Uterus (tissue), 4 donors: ENCODE results near the gene UPF3A. TPM values are rescaled to one million over a fixed set of nuclear protein-coding genes. Genes with fewer than 3 reads are reported as not detected.

Source experiments
- DNase-seq, 2 donors: peaks; one replicate each; pipeline ENCODE4 v3.0.0-alpha.2; 2019 to 2020
- H3K27ac ChIP-seq, 2 donors: fragments of 200-600 bp; sonication (generic); 1 replicate in 1 of 2; 2 replicates in 1 of 2; pipeline ENCODE4 v1.5.1; 2016 to 2018
- H3K27me3 ChIP-seq, 2 donors: fragments of 200-600 bp; sonication (generic); one replicate each; pipeline ENCODE4 v1.5.1; 2018 to 2019; ENCODE audit warnings: control low read depth in 1 of 2
- H3K36me3 ChIP-seq, 2 donors: fragments of 200-600 bp; sonication (generic); one replicate each; pipeline ENCODE4 v1.5.1; 2019; ENCODE audit warnings: control low read depth in 1 of 2
- H3K4me1 ChIP-seq, 2 donors: fragments of 200-600 bp; sonication (generic); one replicate each; pipeline ENCODE4 v1.5.1; 2018 to 2019; ENCODE audit warnings: control low read depth in 1 of 2
- H3K4me3 ChIP-seq, 2 donors: fragments of 200-600 bp; sonication (generic); 1 replicate in 1 of 2; 2 replicates in 1 of 2; pipeline ENCODE4 v1.5.1; 2018 to 2019; ENCODE audit warnings: mild to moderate bottlenecking in 1 of 2
- H3K9me3 ChIP-seq, 2 donors: fragments of 200-600 bp; sonication (generic); one replicate each; pipeline ENCODE4 v1.5.1; 2019; ENCODE audit warnings: control low read depth in 1 of 2
- POLR2A ChIP-seq, 2 donors: fragments of 450-650 bp; IDR thresholded peaks; one replicate each; pipeline ENCODE4 v1.6.1; 2016; ENCODE audit warnings: antibody characterized with exemption in 2 of 2, mild to moderate bottlenecking in 1 of 2, moderate library complexity in 1 of 2
- intact Hi-C: fragments of 100-400 bp; cut with DNase I; formaldehyde crosslinking; loops from one replicate; pipeline ENCODE4 v1.15.1; 2023; ENCODE audit warnings: low total_unique reads
- total RNA-seq, 4 donors: library from RNA; depleted of rRNA in 3 of 4; stranded (reverse); fragments of >200 nt in 3 of 4; gene quantifications; one replicate each; pipeline versions ENCODE4 v1.1.0 to v1.2.4, GENCODE V29; 2014 to 2023
- TF ChIP-seq, protein P1 (sequence below), 4 experiments: fragments of 200-600 bp in 2 of 4; fragments of 450-650 bp in 2 of 4; sonication (generic) in 2 of 4; IDR thresholded peaks; one replicate each; pipeline ENCODE4 v1.5.1; 2016 to 2019; ENCODE audit warnings: antibody characterized with exemption in 4 of 4, mild to moderate bottlenecking in 2 of 4, moderate library complexity in 1 of 4
- donor health status: DM: yes; HTN: yes; CAD: no.

UPF3A gene
- total RNA-seq, 4 donors from 2014 or later = 15.0 to 74.1 (median 34.9) TPM

DNA sequence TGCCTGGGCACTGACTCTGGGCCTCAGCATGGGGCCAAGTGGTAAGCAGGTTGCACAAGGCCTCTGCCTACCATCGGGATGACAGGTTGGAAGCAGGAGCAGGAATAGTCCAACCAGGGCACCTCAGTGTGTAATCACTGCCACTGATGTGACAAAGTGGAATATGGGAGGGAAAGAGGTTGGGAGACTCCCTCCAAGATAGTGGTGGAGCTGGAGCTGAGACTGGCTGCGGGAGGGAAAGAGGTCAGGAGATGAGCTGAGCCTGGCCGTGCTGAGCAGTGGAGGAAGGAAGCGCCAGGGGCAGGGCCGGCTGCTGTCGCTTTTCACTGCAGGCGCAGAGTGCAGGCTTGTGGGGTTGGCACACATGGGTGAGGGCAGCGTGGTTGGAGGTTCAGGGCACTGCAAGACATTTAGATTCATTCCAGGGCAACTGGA, 6.8 kb downstream of the UPF3A start:
- no peak for DNase-seq
- Histone ChIP-seq H3K27me3 (no peaks in the 10 kb centered on the region), H3K4me1 (no peaks in the 10 kb centered on the region), H3K4me3 (no peak overlapping the region), H3K27ac (no peak overlapping the region), H3K36me3 (no peaks in the 10 kb centered on the region), H3K9me3 (no peaks in the 10 kb centered on the region)
- TF ChIP-seq, protein P1, sequence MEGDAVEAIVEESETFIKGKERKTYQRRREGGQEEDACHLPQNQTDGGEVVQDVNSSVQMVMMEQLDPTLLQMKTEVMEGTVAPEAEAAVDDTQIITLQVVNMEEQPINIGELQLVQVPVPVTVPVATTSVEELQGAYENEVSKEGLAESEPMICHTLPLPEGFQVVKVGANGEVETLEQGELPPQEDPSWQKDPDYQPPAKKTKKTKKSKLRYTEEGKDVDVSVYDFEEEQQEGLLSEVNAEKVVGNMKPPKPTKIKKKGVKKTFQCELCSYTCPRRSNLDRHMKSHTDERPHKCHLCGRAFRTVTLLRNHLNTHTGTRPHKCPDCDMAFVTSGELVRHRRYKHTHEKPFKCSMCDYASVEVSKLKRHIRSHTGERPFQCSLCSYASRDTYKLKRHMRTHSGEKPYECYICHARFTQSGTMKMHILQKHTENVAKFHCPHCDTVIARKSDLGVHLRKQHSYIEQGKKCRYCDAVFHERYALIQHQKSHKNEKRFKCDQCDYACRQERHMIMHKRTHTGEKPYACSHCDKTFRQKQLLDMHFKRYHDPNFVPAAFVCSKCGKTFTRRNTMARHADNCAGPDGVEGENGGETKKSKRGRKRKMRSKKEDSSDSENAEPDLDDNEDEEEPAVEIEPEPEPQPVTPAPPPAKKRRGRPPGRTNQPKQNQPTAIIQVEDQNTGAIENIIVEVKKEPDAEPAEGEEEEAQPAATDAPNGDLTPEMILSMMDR (IDR thresholded peaks at IDR 0.05) = no peak
- TF ChIP-seq POLR2A (IDR thresholded peaks at IDR 0.05) = no peak
- intact Hi-C loops = no loop called here

DNA sequence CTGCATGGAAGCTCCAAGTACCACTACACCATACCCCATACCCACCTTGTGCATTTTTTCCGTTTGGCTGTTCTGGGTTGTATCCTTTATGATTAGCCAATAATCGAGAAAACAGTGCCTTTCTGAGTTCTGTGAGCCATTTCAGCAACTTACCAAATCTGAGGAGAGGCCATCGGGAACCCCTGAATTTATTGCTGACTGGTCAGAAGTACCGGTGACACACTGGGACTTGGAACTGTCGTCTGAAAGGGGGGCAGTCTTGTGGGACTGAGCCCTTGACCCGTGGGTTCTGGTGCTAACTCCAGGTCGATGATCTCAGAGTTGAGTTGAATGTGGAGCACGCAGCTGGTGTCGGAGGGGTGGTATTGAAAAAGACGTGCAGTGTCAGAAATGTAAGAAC, 15.0 kb downstream of the UPF3A start:
- H3K9me3 ChIP-seq = no peaks in the 10 kb centered on the region
- intact Hi-C loops = no loop called here
- H3K36me3 ChIP-seq = no peaks in the 10 kb centered on the region
- no peaks in the 10 kb centered on the region for H3K27me3 ChIP-seq
- TF ChIP-seq, protein P1 (IDR thresholded peaks at IDR 0.05) = no peak
- no peak for TF ChIP-seq POLR2A (IDR thresholded peaks at IDR 0.05)
- H3K4me3 ChIP-seq = no peak overlapping the region
- no peaks in the 10 kb centered on the region for H3K4me1 ChIP-seq
- no peak overlapping the region for H3K27ac ChIP-seq
- no peak for DNase-seq

DNA sequence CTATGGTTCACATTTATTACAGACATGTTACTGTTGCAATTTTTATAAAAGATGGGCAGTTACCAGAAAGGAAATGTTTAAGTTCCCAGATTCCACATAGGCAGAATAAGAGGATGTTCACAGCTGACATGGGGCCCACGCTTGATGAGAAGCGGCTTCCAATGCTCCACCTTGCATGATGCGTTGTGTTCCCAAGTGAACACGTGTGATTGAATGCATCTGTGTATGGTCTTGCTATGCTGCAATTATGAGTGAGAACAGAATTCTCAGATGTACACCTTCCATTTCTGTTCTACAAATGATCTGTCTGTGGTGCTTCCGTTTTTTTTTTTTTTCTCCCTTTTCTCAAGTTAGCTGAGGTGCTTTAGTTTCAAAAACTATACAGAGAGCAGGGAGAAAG, 15.5 kb downstream of the UPF3A start:
- no peak for DNase-seq
- intact Hi-C loops = no loop called here
- TF ChIP-seq POLR2A (IDR thresholded peaks at IDR 0.05) = no peak
- TF ChIP-seq, protein P1 (IDR thresholded peaks at IDR 0.05) = no peak
- no peaks in the 10 kb centered on the region for H3K27me3 ChIP-seq
- H3K9me3 ChIP-seq = no peaks in the 10 kb centered on the region
- H3K27ac ChIP-seq = no peak overlapping the region
- H3K36me3 ChIP-seq = no peaks in the 10 kb centered on the region
- H3K4me3 ChIP-seq = no peak overlapping the region
- no peaks in the 10 kb centered on the region for H3K4me1 ChIP-seq

DNA sequence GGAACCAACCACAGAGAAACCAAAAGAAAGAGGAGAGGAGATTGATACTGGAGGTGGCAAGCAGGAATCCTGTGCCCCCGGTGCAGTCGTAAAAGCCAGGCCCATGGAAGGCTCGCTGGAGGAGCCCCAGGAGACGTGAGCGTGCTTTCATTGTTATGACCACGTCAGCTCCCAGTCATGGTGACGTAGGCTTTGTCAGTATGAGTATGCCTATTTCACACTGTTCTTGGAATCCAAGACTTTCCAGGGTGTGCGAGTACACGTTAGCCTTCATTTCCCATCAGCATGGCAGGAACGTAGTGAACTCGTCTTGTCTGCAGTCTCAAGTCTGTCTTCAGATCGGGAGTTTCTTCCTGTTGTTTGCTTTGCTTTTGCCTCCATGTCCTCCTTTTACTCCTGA, 17.5 kb downstream of the UPF3A start:
- no peaks in the 10 kb centered on the region for H3K36me3 ChIP-seq
- intact Hi-C loops = no loop called here

DNA sequence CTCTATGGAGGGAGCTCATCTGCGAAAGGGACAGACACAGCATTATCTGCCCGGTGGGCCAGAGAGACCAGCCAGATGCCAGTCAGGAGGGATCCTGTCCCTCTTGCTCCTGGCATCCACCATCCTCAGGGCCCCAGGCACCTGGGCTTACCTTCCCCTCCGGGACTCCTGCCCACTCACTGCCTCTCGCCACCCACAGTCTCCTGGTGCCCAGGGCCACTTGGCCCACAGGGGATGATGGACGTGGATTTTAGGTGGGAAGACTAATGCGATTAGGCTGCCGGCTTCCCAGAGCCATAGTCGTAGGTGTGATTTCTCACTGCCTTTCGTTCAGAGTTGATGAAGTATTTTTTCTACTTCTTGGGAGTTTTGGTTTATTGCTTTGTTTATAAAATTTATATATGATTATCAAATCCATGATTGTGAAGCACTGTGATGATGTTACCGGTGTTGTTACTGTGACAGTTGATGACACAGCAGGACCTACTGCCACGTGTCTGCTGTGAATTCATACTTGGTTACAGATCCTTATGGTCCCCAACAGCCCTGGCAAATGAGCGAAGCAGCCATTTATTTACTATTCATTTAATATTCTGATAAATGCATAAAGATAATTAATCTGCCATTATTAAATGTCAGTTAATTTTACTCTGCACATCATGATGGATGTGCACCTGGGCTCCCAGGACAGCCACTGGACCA, 18.4 kb downstream of the UPF3A start:
- no peak overlapping the region for H3K4me3 ChIP-seq
- H3K27ac ChIP-seq = no peak overlapping the region
- no peaks in the 10 kb centered on the region for H3K4me1 ChIP-seq
- TF ChIP-seq, protein P1 (IDR thresholded peaks at IDR 0.05) = no peak
- no peak for TF ChIP-seq POLR2A (IDR thresholded peaks at IDR 0.05)
- H3K27me3 ChIP-seq = no peaks in the 10 kb centered on the region
- no peak for DNase-seq
- H3K36me3 ChIP-seq = no peaks in the 10 kb centered on the region
- intact Hi-C loops = no loop called here
- no peaks in the 10 kb centered on the region for H3K9me3 ChIP-seq

More for the DNA sequence above, 17.5 kb downstream of the UPF3A start:
- TF ChIP-seq, protein P1 (IDR thresholded peaks at IDR 0.05) = no peak
- TF ChIP-seq POLR2A (IDR thresholded peaks at IDR 0.05) = no peak
- Histone ChIP-seq H3K27me3 (no peaks in the 10 kb centered on the region), H3K4me1 (no peaks in the 10 kb centered on the region), H3K9me3 (no peaks in the 10 kb centered on the region), H3K27ac (no peak overlapping the region), H3K4me3 (no peak overlapping the region)
- no peak for DNase-seq
